ENCODE results near the gene FRS3.

GRCh38 chr6:41755895-41756294 is 23.8 kb downstream of the FRS3 start:
- TF ChIP-seq TCF7L2 (IDR thresholded peaks at IDR 0.05; ENCODE audit: borderline replicate concordance, low read depth, low read length): no peak
- no peak for TF ChIP-seq ZNF174 (tag by site-specific recombination; IDR thresholded peaks at IDR 0.05)
- TF ChIP-seq, protein P1, sequence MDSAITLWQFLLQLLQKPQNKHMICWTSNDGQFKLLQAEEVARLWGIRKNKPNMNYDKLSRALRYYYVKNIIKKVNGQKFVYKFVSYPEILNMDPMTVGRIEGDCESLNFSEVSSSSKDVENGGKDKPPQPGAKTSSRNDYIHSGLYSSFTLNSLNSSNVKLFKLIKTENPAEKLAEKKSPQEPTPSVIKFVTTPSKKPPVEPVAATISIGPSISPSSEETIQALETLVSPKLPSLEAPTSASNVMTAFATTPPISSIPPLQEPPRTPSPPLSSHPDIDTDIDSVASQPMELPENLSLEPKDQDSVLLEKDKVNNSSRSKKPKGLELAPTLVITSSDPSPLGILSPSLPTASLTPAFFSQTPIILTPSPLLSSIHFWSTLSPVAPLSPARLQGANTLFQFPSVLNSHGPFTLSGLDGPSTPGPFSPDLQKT (IDR thresholded peaks at IDR 0.05; ENCODE audit: borderline replicate concordance, low read depth, low read length): no peak
- TF ChIP-seq CTCF (tag by site-specific recombination; IDR thresholded peaks at IDR 0.05): no peak
- TF ChIP-seq, protein P2, sequence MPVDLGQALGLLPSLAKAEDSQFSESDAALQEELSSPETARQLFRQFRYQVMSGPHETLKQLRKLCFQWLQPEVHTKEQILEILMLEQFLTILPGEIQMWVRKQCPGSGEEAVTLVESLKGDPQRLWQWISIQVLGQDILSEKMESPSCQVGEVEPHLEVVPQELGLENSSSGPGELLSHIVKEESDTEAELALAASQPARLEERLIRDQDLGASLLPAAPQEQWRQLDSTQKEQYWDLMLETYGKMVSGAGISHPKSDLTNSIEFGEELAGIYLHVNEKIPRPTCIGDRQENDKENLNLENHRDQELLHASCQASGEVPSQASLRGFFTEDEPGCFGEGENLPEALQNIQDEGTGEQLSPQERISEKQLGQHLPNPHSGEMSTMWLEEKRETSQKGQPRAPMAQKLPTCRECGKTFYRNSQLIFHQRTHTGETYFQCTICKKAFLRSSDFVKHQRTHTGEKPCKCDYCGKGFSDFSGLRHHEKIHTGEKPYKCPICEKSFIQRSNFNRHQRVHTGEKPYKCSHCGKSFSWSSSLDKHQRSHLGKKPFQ (tag by site-specific recombination; IDR thresholded peaks at IDR 0.05): no peak
- TF ChIP-seq ATF2 (tag by site-specific recombination; IDR thresholded peaks at IDR 0.05; ENCODE audit: low read depth): no peak
- no peak for TF ChIP-seq ZNF701 (tag by site-specific recombination; IDR thresholded peaks at IDR 0.05)
- no peak for TF ChIP-seq ZNF341 (tag by site-specific recombination; IDR thresholded peaks at IDR 0.05; ENCODE audit: low read depth)
- TF ChIP-seq ZNF223 (tag by site-specific recombination; IDR thresholded peaks at IDR 0.05): no peak
- TF ChIP-seq ZNF335 (tag by site-specific recombination; conservative IDR thresholded peaks at IDR 0.05): no peak
- no peak for TF ChIP-seq ZBTB11 (tag by site-specific recombination; conservative IDR thresholded peaks at IDR 0.05; ENCODE audit: low read depth)
- no peak for TF ChIP-seq ZBTB10 (tag by site-specific recombination; IDR thresholded peaks at IDR 0.05)
- no peak for TF ChIP-seq ZNF121 (tag by site-specific recombination; IDR thresholded peaks at IDR 0.05)
